AG08395 (cell line): ENCODE data around the gene TSPAN14.

ENCODE experiments used
- DNase-seq: peaks from one replicate; pipeline ENCODE4 v3.0.0; 2012; ENCODE audit warnings: mixed read lengths, low spot score

TSPAN14 gene

DNA sequence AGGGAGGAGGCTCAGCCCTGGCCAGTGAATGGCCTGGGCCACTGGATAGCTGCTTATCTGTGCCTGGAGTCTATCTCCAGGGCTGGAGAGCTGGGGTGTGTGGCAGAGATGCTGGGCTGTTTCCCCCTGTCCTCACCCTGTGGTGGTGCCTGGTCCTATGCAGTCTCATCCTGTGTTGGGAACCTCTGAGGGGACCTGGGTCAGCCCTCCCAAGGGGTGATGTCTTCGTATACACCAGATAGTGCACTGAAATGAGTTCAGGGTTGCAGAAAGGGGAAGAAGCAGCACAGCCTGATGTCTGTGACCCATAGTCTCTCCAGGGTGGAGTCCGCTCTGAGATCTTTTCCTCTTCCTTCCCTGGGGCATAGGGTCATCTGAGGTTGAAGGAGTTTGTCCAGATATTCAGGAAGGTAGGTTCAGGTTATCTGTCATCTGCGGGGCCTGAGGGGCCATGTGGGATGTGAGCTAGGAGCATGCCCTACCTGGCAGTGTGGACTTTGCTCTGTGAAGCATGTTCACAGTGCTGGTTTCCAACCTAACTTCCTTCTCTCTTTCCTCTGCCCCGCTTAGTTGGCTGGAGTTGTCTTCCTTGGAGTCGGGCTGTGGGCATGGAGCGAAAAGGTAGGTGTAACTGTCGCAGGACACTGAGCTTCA, 50.2 kb downstream of the TSPAN14 start:
- no peak for DNase-seq

DNA sequence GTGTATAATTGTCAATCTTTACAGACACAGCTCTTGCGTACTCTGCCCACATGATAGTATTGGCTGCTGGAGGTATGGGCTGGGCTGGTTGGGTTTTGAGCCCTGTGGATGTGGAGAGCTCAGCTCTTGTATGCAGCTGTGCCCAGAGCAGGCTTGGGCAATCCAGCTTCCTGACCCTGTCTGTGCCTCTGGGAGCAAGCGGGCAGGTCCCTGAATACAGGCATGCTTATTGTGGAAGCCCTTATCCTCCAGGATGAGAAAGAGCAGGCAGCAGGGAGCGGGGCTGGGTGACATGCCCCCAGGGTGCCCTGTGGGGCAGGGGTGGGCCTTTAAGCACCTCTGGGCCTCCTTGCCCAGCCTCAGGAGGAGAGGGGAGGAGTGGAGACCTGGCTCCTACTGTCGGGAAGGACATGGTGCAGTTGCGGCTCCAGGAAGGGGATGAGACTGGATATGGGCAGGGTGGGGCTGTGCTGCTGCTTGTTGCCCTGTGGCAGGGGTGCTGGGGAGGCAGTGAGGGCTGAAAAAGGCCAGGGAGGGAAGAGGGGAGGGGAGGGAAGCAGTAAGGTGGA, 50.9 kb downstream of the TSPAN14 start:
- no peak for DNase-seq

DNA sequence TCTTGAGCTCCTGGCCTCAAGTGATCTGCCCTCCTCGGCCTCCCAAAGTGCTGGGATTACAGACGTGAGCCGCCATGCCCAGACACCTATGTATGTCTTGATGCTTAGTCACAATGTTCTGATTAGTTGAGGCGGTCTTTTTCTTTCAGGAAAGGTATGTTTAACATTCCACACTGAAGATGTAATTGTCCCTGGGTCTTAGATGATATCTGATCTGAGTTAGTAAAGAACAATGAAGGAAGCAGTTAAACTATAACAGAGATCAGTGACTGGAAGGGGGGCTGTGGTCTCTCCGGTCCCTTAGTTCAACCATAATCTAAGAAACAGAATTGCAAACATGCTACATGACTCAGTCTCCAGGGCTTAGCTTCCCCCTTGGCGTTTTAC, 52.1 kb downstream of the TSPAN14 start:
- DNase-seq = no peak

DNA sequence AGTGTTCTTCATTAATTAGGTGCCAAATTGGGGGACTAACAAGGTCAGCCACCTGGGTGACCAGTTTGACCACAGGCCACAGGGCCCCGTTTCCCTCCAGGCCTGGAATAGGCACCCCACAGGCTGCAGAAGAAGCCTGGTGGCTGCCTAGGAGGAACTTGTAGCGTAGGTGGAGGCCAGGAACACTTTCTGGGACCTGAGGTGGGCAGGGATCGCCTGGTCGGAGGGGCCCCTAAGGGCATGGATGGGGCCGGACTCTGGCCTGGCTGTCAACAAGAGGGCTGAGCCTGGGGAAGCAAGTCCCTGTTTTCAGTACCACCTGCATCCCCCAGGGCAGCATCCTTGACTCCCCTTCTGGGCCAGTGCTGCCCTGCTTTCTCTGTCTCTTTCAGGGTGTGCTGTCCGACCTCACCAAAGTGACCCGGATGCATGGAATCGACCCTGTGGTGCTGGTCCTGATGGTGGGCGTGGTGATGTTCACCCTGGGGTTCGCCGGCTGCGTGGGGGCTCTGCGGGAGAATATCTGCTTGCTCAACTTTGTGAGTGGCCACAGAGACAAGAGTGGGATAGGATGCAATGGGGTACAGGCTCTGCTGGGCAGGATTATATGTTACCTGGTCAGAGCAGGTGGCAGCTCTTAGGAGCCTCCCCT, 52.9 kb downstream of the TSPAN14 start:
- DNase-seq = no peak

DNA sequence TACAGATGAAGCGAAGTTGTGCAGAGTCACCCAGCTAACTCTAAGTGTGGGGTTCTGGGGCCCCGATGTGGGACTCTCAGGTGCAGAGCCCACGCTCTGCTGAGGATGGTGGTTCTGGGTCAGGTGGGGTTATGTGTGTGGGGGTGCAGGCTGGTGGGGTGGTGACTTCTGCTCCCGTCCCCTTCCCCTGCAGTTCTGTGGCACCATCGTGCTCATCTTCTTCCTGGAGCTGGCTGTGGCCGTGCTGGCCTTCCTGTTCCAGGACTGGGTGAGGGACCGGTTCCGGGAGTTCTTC, 54.9 kb downstream of the TSPAN14 start:
- DNase-seq = no peak

GRCh38 chr10:80509403-80510161, 55.5 kb downstream of the TSPAN14 start:
- no peak for DNase-seq

GRCh38 chr10:80512031-80512526, 58.0 kb downstream of the TSPAN14 start:
- no peak for DNase-seq

GRCh38 chr10:80513106-80513505, 59.0 kb downstream of the TSPAN14 start:
- DNase-seq = no peak

GRCh38 chr10:80515511-80515910, 61.4 kb downstream of the TSPAN14 start:
- DNase-seq = no peak

GRCh38 chr10:80515941-80516340, 61.8 kb downstream of the TSPAN14 start:
- DNase-seq = no peak

DNA sequence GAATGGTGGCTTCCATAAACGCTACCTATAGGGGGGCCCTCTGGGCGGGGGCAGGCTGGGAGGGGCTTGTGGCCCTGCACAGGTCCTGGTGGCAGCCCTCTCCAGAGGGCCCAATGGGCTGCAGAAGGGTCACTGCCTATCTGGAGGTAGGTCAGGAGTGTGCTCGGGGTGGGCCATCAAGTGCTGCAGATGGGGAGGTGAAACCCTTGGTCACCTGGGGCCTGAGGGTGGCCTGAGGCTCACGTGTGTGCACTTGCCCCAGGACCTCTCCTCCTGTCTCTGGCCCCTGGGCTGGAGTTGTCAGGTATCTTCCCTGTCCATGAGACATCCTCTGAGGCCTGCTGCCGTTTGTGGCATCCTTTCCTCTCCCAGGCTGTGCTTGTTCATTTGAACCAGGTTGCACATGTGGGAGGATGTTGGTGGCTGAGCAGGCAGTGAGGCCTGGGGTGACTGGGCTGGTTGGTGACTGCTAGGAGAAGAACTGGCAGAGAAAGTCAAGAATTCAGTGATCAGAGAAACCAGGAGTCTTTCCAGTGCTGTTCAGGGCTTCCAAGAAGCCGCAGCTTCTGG, 62.5 kb downstream of the TSPAN14 start:
- DNase-seq = no peak

DNA sequence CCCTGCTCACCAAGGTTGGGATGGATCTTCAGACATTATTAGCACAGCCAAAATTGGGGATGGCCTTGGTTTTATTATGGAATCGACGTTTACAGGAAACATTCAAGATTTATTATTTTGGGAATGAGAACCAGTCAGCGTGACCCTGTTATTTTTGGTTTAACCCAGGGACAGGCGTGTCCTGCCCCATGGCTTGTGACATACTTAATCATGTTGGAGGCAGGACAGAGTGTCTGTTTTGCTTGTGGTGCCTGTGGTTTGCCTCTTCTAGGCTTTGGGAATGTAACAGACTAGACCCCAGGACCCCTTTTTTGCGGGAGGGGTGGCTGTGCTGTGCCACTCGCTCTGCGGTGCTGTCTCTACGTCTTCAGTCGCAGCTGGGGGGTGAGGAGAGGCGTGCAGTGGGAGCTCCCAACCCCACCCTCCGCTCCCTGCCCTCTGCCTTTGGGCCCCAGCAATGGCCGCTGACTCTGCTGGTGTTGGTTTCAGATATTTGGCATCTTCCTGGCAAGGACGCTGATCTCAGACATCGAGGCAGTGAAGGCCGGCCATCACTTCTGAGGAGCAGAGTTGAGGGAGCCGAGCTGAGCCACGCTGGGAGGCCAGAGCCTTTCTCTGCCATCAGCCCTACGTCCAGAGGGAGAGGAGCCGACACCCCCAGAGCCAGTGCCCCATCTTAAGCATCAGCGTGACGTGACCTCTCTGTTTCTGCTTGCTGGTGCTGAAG, 63.5 kb downstream of the TSPAN14 start:
- DNase-seq = no peak

GRCh38 chr10:80518143-80518806, 64.2 kb downstream of the TSPAN14 start:
- DNase-seq = no peak

DNA sequence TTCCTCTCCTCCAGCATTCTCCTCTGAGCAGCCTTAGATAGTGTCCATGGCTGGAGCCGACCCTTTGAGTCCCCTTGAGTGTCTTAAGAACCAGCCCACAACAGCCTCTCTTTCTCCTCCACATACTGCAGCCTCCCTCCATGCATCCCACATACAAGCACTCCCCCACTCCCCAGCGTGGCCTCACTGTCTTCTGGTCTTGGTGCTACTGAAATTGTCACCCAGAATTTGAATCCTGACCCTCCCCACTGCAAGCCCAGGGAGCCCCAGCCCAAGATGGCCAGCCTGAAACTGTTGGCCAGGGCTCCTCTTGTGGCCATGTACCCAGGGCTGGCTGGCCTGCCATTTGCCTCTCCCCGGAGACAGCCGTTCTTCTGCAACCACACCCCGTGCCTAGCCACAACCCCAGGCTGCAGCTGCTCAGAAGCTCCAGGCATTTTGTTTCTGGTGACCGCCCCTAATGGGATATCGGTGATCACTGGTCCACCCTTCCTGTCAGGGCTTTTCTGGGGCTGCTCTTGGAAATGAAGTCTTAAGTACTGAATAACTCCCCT, 64.8 kb downstream of the TSPAN14 start:
- DNase-seq = no peak

DNA sequence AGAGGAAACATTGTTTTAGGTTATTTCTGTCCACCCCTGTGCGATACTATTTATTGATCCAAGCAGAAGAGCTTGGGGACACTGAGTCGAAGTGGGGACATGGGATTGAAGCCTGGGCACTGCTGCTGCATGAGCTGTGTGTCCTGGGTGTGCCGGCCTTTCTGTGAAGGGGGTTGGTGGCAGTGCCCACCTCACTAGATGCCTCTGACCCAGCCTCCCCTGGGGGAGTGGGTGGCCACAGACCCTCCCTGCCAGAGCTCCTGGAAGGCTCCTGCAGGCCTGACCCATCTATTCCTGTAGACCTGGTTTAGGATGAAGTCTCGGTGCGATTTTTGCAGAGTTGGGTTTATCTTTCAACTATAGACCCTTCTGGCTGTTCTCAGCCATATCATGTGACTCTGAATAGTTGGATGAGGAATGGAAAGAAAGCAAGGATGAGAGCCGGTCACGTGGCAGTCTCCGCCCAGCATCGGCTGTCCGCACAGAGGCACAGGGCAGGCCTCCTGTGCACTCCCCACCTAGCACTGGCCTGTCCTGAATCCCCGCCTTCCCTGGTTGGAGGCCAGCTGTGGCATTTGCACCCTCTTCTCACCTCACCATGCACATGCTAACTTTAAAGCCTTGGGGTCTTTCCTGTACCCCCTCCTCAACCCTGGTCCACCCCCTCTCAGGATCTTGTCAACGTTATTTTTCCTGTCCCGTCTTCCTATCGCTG, 66.0 kb downstream of the TSPAN14 start:
- no peak for DNase-seq

DNA sequence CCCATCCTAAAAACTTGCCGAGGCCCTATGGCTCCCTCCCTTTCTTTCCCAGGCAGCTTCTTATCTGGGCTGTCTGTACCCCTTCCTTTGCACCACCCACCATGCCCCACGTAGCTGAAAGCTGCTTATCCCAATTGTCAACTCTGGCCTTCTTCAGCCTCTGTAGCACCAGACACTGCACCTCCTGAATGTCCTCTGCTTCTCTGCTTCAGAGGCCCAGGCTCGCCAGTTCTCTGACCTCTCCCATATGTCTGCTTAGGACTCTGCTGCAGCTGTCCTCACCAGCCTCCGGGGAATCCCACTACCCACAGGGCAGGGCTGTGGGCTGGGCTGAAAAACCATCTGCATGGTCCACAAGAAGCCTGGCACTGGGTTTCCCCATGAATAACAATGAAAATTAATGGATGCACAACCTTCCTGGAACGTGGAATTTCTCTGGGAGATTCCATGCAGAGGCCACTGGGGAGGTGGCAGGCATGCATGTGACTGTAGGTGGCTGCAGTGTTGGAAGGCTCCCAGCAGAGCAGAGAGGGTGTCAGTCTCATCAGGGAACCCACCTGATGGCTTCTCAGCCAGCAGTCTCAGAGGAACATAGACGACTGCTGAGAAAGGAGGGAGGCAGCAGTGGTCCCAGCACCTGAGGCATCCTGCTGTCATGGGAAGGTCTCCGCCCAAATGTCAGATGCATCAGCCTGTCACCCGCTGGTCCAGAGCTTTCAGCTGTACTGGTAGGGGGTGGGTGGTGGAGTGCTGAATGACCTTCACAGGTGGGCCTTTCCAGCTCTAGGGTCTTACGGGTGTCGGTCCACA, 66.8 kb downstream of the TSPAN14 start:
- no peak for DNase-seq

- DNase-seq = no peak
These were observed 68.8 kb downstream of the TSPAN14 start for GRCh38 chr10:80522756-80523363.

DNA sequence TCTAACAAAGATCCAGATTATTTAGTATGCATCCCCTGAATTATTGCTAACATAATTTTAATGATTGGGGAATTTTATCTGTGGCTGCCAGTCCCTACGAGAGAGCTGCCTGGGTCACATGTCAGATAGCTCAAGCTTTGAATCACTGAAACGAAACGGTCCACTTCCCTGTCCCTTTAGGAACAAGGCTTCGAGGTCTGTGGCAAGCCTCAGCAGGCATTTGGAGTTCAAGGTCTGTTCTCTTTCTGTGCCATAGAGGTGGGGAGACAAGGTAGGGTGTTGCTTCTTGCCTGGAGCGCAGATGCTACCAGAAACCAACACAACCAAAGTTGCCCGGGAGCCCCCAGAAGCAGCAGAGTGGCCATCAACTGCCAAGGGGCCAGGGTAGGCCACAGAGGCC, 69.7 kb downstream of the TSPAN14 start:
- DNase-seq = no peak
